NCI-H146 treated with DMSO at 0.1 percent for 48 hours (cell line): ENCODE measurements around the gene TMEM196.
A peak's percentile ranks its signal among the peaks of the same experiment; 100 is the strongest.
"Not testable (repeated sequence)": the region's sequence is repeated elsewhere in the genome, so short reads cannot be mapped to it uniquely, and the experiment has no call there.

Source experiments
- DNase-seq: peaks from one replicate; lab custom pipeline; 2025; ENCODE audit not compliant: unreplicated experiment; lab: John Stamatoyannopoulos, UW

The TMEM196 gene

DNA sequence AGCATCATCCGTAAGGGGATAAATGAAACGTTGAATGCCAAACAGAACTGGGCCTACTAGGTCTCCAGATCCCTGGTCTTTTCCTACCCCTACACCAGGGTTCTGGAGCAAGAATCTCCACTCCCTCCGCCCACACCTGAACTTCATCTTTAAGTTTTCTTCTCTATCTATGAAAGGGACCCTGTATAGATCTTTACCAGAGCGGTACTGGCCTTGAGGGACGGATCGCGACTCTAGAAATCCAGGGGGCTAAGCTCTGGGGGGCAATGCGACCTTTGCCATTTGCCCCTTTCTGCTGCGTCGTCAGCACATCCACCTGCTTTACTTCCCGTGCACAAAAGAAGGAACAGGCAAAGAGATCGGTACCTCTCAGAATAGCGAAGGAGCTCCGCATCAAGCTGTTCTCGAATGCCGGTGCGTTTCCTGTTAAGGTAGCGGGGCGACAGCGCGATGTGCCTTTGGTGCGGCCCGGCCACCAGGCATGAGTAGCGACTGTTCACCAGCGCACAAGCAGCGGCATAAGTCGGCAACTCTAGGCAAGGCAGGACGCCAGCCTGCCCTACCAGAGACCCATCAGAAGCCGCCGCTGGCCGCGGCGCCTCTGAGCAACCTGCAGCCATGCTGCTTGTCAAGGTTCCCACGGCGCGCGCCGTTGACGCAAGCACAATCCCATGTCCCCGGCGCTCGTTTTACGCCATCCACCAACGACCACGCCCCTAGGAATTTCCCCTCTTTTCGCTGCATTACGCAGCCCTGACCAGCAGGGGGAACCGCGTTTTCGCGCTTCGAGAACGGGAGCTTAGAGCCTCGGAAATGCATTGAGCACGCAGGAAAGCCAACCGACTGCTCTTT lies 64.8 kb downstream of the TMEM196 start, which contains the start of gene POLR1F:
POLR1F (minus strand) TSS at position 641 of the 852 bp plus-strand sequence; CDS start at position 620, 21 bp downstream.
- peak; percentile 91 for DNase-seq

DNA sequence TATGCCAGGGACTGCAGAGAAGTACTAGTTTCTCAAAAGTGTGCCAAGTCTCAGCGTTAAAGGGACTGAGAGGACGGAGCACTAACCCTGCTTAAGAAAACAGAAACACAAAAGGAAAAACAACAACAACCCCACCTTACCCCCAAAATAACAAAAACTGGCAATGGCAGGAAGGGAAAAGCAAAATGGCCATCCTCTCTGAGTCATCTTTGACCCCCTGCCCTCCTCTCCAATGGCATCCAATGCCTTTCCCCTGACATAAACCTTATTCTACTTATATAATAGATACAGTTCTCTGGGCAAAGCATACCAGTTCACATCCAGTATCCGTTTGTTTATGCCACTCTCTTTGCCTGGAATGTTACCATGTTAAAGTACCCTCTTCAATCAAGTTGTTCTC lies 66.2 kb downstream of the TMEM196 start:
- no peak for DNase-seq

DNA sequence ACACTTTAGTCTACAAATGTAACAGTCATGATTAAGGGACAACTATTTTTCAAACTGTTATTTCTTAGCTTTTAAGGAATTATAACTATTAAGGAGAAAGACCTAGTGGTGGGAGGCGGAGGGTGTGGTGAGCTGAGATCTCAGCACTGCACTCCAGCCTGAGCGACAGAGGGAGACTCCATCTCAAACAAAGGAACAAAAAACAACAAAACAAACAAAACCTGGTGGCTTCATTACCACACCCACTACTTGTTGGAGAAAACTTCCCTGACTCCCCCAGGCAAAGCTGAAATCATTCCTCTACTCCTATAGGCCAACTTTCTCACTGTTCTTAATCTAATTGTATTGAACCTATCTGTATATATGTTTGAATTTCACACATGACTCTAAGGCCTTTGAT lies 67.8 kb downstream of the TMEM196 start:
- no peak for DNase-seq

DNA sequence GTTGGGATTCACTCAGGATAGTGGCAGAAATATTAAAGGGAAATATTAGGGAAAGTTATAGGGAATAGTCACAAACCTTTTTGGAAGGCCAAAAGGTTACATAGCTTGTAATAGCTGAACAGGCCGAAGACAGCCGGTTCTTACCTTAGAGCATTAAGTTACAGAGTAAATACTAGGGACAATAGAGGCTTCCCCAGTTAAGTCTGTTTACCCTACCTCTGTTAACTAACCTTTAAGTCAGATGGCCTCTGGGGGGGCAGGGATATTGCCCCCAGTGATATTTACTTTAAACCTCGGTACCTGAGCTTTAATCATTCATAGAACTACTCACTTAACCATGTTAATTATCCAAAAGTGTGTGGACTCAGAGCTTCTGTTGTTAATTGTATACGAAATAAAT lies 71.9 kb downstream of the TMEM196 start:
- DNase-seq = peak; percentile 75

DNA sequence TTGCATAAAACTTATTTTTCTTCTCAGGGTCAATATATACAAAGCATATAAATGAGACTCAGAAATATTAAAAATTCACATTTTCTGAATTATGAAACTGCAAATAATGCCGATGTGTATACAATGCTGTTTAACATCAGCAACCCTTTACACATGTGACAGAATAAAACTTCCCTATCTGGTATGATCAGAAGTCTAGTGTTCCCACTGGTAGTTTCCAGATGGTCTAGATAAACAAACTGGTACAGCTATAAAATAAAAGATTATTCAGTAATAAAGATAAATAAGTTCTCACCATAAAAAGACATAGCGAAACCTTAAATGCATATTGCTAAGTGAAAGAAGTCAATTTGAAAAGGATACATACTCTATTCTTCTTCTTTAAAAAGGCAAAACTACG lies 72.5 kb downstream of the TMEM196 start:
- DNase-seq = no peak

DNA sequence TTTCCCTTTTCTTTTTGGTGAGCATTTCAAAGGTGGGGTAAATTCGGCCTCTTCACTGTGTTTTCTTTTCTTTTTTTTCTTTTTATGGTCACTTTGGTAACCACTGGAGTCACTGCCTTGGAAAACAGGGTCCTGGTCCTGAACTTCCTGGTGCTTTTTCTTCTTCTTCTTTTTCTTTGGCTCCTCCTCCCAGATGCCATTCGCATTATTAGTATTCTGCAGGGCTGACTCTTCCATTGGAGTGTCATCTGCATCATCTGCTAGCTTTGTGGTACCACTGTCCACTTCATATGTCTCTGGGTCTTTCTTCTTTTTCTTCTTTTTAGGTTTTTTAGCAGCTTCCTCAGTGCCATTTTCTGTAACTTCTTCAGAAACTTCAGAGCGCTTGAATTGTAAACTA lies 75.1 kb downstream of the TMEM196 start:
- no peak for DNase-seq

DNA sequence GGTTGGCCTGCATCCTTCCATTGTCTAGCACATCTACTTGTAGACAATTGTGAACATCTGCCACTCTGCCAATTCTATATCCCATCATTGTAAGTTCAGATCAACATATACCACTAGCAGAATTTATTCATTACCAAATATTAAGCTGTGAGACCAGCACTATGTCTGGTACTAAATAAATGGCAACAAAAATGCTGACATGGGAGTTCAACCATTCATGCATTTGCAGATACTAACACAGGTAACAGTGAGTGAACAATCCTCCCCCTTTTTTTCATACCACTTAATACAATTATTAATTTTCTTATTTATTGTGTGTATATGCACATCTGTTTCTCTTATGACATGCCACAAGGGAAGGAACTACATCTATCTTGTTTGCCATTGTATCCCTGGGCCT lies 76.5 kb downstream of the TMEM196 start:
- DNase-seq = no peak

DNA sequence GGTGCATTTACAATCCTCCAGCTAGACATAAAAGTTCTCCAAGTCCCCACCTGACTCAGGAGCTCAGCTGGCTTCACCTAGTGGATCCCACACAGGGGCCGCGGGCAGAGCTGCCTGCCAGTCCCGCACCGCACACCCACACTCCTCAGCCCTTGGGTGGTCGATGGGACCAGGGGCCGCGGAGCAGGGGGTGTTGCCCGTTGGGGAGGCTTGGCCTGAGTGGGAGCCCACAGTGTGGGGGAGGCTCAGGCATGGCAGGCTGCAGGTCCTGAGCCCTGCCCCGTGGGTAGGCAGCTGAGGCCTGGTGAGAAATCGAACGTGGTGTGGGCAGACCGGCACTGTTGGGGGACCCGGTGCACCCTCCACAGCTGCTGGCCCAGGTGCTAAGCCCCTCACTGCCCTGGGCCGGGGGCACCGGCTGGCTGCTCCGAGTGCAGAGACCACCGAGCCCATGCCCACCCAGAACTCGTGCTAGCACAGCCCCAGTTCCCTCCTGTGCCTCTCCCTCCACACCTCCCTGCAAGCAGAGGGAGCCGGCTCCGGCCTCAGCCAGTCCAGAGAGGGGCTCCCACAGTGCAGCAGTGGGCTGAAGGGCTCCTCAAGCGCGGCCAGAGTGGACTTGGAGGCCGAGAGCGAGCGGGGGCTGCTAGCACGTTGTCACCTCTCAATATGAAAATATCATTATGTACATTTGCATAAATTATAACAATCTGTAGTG lies 81.1 kb downstream of the TMEM196 start:
- DNase-seq = no peak

DNA sequence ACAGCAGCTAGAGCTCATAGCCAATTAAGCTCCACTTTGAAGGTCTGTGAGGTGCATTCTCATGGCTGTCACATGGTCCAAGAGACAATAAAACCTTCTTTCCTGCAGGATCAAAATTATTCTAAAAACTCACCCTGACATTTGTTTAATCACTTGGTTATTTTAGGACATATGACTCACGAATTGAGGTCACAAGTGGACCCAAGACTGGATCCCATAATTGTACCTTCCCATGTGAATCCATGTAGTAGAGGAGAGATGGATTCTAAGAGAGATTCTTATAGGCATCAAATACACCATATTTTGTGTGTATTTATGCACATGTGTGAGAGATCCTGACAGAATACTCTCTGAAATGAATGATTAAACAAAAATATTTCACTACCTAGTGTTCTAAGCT lies 82.7 kb downstream of the TMEM196 start:
- no peak for DNase-seq

DNA sequence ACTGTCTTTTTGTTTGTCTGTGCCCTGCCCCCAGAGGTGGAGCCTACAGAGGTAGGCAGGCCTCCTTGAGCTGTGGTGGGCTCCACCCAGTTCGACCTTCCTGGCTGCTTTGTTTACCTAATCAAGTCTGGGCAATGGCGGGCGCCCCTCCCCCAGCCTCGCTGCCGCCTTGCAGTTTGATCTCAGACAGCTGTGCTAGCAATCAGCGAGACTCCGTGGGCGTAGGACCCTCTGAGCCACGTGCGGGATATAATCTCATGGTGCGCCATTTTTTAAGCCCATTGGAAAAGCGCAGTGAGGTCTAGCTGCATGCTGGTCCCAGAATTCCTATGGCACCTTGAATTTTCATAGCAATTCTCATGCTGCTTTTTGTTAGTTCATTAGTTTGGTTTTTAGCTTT lies 84.3 kb downstream of the TMEM196 start:
- DNase-seq = not testable (repeated sequence)

DNA sequence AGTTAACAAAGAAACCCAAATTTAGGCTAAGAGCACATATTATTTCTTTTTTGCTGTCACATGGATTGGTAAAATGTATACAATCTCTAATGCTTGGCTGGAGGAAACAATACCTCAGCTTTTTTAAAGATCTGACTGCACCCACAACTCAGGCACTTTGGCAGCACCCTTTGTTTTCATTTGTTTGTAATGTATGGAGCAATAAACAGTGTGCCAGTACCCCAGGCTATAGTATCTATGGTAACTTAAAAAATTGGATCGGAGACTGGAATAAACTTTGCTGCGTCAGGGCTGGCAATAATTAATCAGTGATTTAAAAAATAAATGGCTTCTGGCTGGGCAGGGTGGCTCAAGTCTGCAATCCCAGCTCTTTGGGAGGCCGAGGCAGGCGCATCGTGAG lies 91.8 kb downstream of the TMEM196 start:
- no peak for DNase-seq

DNA sequence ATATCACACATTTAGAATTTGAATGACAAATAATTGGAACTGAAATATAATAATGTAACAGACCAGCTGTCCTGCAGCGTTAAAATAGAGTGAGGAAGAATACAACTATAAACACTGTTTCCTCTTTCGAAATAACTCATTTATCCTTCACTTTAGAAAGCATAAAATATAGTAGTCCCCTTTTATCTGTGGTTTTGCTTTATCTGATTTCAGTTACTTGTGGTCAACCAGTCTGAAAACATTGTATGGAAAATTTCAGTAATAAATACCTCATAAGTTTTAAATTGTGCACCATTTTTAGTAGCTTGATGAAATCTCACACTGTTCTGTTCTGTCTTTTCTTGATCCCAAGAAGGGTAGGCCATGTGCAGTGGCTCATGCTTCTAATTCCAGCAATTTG lies 96.2 kb downstream of the TMEM196 start:
- no peak for DNase-seq

DNA sequence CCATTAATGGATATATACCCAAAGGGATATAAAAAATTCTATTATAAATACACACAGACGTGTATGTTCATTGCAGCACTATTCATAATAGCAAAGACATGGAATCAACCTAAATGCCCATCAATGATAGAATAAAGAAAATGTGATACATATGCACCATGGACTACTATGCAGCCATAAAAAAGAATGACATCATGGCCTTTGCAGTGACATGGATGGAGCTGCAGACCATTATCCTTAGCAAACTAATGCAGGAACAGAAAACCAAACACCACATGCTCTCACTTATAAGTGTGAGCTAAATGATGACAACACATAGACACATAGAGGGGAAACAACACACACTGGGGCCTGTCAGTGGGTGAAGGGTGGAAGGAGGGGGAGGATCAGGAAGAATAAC lies 97.6 kb downstream of the TMEM196 start:
- DNase-seq = no peak

DNA sequence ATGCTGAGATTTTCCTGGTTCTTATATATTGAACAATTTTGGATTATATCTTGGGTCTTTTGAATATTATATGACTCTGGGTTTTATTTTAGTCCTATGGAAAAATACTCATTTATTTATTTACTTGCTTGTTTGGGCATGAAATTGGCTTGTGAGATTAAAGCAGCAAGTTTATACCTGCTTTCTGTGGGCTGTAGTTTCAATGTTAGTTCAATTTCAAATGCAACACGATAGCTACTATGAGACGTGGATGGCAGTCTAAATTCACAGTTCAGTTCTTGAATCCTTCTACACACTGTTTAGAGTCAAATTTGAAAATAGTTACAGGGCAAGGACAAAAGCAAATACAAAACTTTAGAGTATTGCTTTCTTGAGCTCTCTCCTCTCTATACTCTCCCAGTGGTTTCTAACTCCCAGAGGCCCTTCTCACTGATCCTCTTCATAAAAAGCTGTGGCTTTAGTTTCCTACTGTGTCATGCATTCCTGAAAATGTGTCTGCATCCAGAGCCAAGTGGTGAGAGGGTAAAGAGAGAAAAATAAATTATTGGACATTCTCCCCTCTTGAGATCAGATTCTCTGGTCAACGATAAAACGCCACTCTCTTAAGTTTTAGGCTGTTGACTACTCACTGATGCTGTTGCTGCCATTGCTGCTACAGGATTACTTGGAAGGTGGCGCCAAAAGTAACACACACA lies 99.0 kb downstream of the TMEM196 start:
- no peak for DNase-seq

DNA sequence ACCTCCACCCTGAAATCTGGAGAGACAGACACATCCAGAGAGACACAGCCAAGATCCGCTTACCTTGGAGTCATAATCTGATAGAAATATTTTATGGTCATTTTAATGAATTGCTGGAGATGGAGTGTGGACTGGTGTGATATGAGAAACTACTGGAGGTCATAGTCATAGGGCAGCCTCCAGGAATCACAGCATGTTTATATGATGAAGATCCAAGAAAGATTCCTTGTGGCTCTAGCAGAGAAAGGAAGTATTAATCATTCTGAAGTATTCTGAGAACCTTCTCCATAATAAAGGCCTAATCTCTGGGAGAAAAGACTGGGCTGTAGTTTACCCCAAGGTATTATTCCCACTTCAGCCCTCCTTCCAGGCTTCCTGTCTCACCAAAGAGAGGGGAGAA lies 102.6 kb downstream of the TMEM196 start:
- DNase-seq = no peak
